MM.1S (cell line): ENCODE measurements around the gene GPBP1L1.
A peak's percentile ranks its signal among the peaks of the same experiment; 100 is the strongest.

ENCODE experiments used
- DNase-seq: peaks from one replicate; pipeline ENCODE4 v3.0.0-alpha.2; 2015
- H2AFZ ChIP-seq: fragments of 300-600 bp; sonication (generic); 2 replicates; pipeline ENCODE4 v1.6.0; 2016; ENCODE audit warnings: antibody characterized with exemption, low read length
- H3F3A ChIP-seq: fragments of 300-600 bp; sonication (generic); 2 replicates; pipeline ENCODE4 v1.6.1; 2016; ENCODE audit warnings: mild to moderate bottlenecking, antibody characterized with exemption, low read length, moderate library complexity, mixed read lengths; ENCODE audit not compliant: insufficient read depth
- H3K27ac ChIP-seq: fragments of 300-600 bp; sonication (generic); 2 replicates; pipeline ENCODE4 v1.5.1; 2016; ENCODE audit warnings: mild to moderate bottlenecking, low read length
- H3K27me3 ChIP-seq: fragments of 300-600 bp; sonication (generic); replicated peaks from 2 replicates; pipeline ENCODE4 v1.6.0; 2016; ENCODE audit warnings: low read length; ENCODE audit not compliant: insufficient read depth
- H3K36me3 ChIP-seq: fragments of 300-600 bp; sonication (generic); replicated peaks from 2 replicates; pipeline ENCODE4 v1.6.1; 2016; ENCODE audit warnings: mild to moderate bottlenecking, low read length, mixed read lengths; ENCODE audit not compliant: insufficient read depth
- H3K4me1 ChIP-seq: fragments of 300-600 bp; sonication (generic); 2 replicates; pipeline ENCODE4 v1.6.1; 2016; ENCODE audit warnings: low read length, mixed read lengths
- H3K4me2 ChIP-seq: fragments of 300-600 bp; sonication (generic); 2 replicates; pipeline ENCODE4 v1.6.0; 2016; ENCODE audit warnings: low read depth, low read length
- H3K4me3 ChIP-seq: fragments of 300-600 bp; sonication (generic); 2 replicates; pipeline ENCODE4 v1.5.1; 2016; ENCODE audit warnings: low read length, mixed read lengths
- H3K79me2 ChIP-seq: fragments of 300-600 bp; sonication (generic); 2 replicates; pipeline ENCODE4 v1.6.1; 2016; ENCODE audit warnings: mixed run types, low read length, mixed read lengths
- H3K9ac ChIP-seq: fragments of 300-600 bp; sonication (generic); 2 replicates; pipeline ENCODE4 v1.6.1; 2016; ENCODE audit warnings: low read length, mixed read lengths
- H3K9me2 ChIP-seq: fragments of 300-600 bp; sonication (generic); replicated peaks from 2 replicates; pipeline ENCODE4 v1.6.1; 2016; ENCODE audit warnings: mild to moderate bottlenecking, low read length, mixed read lengths; ENCODE audit not compliant: insufficient read depth
- H3K9me3 ChIP-seq: fragments of 300-600 bp; sonication (generic); replicated peaks from 2 replicates; pipeline ENCODE4 v1.6.1; 2016; ENCODE audit warnings: mild to moderate bottlenecking, low read length, mixed read lengths; ENCODE audit not compliant: insufficient read depth
- H4K20me1 ChIP-seq: fragments of 300-600 bp; sonication (generic); 2 replicates; pipeline ENCODE4 v1.6.1; 2016; ENCODE audit warnings: mild to moderate bottlenecking, low read length, moderate library complexity, mixed read lengths; ENCODE audit not compliant: insufficient read depth
- EZH2 ChIP-seq: fragments of 300-600 bp; sonication (generic); optimal IDR thresholded peaks from 2 replicates; pipeline ENCODE3; 2017; ENCODE audit warnings: low read depth, mild to moderate bottlenecking, antibody characterized with exemption, low read length, mixed read lengths
- EZH2phosphoT487 ChIP-seq: fragments of 300-600 bp; sonication (generic); IDR thresholded peaks from 2 replicates; pipeline ENCODE4 v1.6.1; 2018; ENCODE audit warnings: antibody characterized with exemption, low read length
- TF ChIP-seq, protein P1 (sequence below): fragments of 300-600 bp; sonication (generic); IDR thresholded peaks from 2 replicates; pipeline ENCODE4 v1.5.1; 2016; ENCODE audit warnings: antibody characterized with exemption, low read length, mixed read lengths

Gene GPBP1L1

DNA sequence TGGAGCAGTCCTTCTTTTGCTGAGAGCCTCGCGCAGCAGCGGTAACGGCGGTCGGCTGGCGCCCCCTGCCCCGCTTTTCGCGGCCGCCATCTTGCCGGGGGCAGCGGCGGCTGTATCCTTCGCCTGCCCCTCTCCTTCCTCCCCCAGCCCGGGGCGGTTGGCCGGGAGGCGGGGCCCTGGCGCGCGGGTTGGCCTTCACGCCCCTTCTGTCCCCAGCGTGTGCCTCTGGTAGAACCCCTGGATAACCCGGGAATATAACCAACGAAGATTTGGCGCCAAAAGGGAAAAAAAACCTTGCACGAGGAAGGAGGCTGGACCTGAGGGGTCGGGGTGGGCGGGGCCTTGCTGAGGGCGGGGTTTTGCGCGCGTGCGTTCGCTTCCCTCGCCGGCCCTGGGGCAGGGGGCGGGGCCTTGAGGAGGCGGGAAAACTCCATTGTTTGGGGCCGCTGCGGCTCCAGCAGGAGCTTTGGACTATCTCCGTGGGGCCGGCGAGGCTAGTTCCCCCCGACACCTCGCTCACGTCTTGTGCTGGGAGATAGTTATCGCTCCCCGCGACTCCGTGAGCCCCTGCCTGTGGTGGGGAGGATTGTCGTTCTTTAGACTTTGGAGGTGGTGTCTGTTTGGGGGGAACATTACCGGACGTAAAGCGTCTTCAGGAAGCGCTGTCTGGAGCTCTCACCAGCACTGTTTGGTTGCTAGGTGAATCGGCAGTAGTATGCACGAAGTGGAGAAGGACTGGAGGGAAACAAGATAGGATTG lies 101.8 kb downstream of the GPBP1L1 start:
- peaks cover 42% of the 10 kb centered on the region for H4K20me1 ChIP-seq
- peak; percentile 90 for DNase-seq
- TF ChIP-seq EZH2phosphoT487 (no peak), EZH2 (no peak)
- TF ChIP-seq, protein P1, sequence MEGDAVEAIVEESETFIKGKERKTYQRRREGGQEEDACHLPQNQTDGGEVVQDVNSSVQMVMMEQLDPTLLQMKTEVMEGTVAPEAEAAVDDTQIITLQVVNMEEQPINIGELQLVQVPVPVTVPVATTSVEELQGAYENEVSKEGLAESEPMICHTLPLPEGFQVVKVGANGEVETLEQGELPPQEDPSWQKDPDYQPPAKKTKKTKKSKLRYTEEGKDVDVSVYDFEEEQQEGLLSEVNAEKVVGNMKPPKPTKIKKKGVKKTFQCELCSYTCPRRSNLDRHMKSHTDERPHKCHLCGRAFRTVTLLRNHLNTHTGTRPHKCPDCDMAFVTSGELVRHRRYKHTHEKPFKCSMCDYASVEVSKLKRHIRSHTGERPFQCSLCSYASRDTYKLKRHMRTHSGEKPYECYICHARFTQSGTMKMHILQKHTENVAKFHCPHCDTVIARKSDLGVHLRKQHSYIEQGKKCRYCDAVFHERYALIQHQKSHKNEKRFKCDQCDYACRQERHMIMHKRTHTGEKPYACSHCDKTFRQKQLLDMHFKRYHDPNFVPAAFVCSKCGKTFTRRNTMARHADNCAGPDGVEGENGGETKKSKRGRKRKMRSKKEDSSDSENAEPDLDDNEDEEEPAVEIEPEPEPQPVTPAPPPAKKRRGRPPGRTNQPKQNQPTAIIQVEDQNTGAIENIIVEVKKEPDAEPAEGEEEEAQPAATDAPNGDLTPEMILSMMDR = no peak; the same call in 1 of the 2 replicates
- no peaks in the 10 kb centered on the region; the same call in 1 of the 2 replicates for H3K36me3 ChIP-seq
- peak overlapping the region; percentile 93 for H3K4me3 ChIP-seq
- no peaks in the 10 kb centered on the region for H3K9me3 ChIP-seq
- H3K79me2 ChIP-seq = peaks cover 56% of the 10 kb centered on the region
- peak overlapping the region; percentile 96 for H3K9ac ChIP-seq
- H3K27ac ChIP-seq = peak overlapping the region; percentile 92
- peak overlapping the region; percentile 96 for H3K4me2 ChIP-seq
- H3F3A ChIP-seq = peaks cover 29% of the 10 kb centered on the region
- H2AFZ ChIP-seq = peak overlapping the region; percentile 99
- H3K4me1 ChIP-seq = peaks cover 7% of the 10 kb centered on the region; the same call in 1 of the 2 replicates
- H3K9me2 ChIP-seq = no peaks in the 10 kb centered on the region
- no peaks in the 10 kb centered on the region for H3K27me3 ChIP-seq

DNA sequence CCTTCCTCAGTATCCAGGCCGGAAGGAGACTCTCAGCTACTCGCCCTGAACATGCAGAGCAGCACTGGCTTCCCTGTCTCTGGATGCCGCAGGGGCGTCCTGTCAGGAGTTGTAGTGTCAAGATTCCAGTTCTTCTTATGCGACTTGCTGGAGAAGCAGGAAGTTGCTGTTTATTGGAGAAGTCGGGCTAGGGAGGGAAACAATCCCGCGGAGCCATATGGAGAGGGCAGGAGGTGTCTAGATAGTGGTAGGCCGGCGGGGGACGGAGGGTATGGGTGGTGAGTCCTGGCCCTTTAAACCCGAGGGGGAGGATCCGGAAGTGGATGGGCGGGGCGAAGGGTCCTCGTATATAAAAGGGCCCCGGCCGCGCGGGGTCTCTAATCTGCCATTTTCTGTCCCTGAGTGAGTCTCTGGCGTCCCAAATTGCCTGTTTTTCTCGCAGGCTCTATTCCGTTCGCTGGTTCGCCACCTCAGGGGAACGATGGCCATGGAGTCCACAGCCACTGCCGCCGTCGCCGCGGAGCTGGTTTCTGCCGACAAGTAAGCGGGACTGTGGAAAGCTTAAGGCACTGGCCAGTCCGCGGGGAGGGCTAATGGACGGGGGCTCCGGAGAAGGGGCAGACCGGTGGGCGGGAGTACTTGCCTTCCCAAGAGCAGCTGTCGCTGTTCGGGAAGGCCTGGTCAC lies 102.5 kb downstream of the GPBP1L1 start, which contains the start of gene NASP:
Gene NASP, plus strand, starts transcription at position 376 of the 685 bp plus-strand sequence. Its CDS starts 106 bp downstream, at position 482.
- peak within 1 kb of the TSS; percentile 96 for H3K4me2 ChIP-seq
- peak; percentile 79 for DNase-seq
- no peaks in the 10 kb centered on the region for H3K9me2 ChIP-seq
- no peak for TF ChIP-seq EZH2phosphoT487
- TF ChIP-seq EZH2 = no peak
- TF ChIP-seq, protein P1 = peak; percentile 11; the same call in 1 of the 2 replicates
- H3K27ac ChIP-seq = peak within 1 kb of the TSS; percentile 92
- no peaks in the 10 kb centered on the region; the same call in 1 of the 2 replicates for H3K36me3 ChIP-seq
- H3K9me3 ChIP-seq = no peaks in the 10 kb centered on the region
- H4K20me1 ChIP-seq = peaks cover 35% of the 10 kb centered on the region
- peak within 1 kb of the TSS; percentile 96 for H3K9ac ChIP-seq
- H3K4me1 ChIP-seq = peaks cover 7% of the 10 kb centered on the region; the same call in 1 of the 2 replicates
- peaks cover 29% of the 10 kb centered on the region for H3F3A ChIP-seq
- peak within 1 kb of the TSS; percentile 99 for H2AFZ ChIP-seq
- no peaks in the 10 kb centered on the region for H3K27me3 ChIP-seq
- peaks cover 49% of the 10 kb centered on the region for H3K79me2 ChIP-seq
- peak within 1 kb of the TSS; percentile 93 for H3K4me3 ChIP-seq

DNA sequence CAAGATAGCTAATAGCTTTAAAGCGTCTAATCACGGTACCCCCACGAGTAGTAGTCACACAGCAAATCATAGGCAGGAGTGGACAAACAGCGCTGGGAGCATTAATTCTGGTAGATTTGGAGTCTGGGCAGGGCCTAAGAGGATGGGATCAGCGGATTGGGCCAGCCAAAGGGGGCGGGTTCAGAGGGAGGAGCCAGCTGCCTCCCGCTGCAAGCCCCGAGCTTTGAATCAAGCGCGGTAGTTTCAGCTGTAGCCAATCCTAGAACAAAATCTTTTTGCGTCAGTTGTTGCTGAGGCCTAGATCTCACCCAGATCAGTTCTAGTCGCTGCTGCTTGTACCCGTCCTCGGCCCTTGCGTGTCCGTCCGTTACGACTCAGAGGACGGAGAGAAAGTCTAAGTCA lies 103.1 kb downstream of the GPBP1L1 start:
- peak overlapping the region; percentile 92; the same call in 1 of the 2 replicates for H3K27ac ChIP-seq
- peaks cover 43% of the 10 kb centered on the region for H3K79me2 ChIP-seq
- H3K4me3 ChIP-seq = peak overlapping the region; percentile 93

More for the DNA sequence above, 103.1 kb downstream of the GPBP1L1 start:
- Histone ChIP-seq H3K9me2 (no peaks in the 10 kb centered on the region), H4K20me1 (peaks cover 30% of the 10 kb centered on the region), H3F3A (peaks cover 29% of the 10 kb centered on the region), H2AFZ (peak overlapping the region; percentile 99), H3K4me1 (peaks cover 7% of the 10 kb centered on the region; the same call in 1 of the 2 replicates), H3K9ac (peak overlapping the region; percentile 96), H3K36me3 (no peaks in the 10 kb centered on the region), H3K4me2 (peak overlapping the region; percentile 96), H3K9me3 (no peaks in the 10 kb centered on the region), H3K27me3 (no peaks in the 10 kb centered on the region)
- TF ChIP-seq, protein P1 = no peak
- TF ChIP-seq EZH2 (no peak), EZH2phosphoT487 (no peak)
- peak; percentile 98 for DNase-seq
